H9 (cell line): ENCODE results near the gene PFDN1. TPM values are rescaled to one million over a fixed set of nuclear protein-coding genes. Genes with fewer than 3 reads are reported as not detected.

ENCODE experiments used
- DNase-seq: peaks from one replicate; pipeline ENCODE4 v3.0.0-alpha.2; 2017
- H2AFZ ChIP-seq: one replicate; pipeline ENCODE4 v1.6.1; 2013; ENCODE audit warnings: mild to moderate bottlenecking, low read length, control low read depth, moderate library complexity
- H2AK5ac ChIP-seq: 2 replicates; pipeline ENCODE4 v1.6.1; 2013; ENCODE audit warnings: low read length, control low read depth, mixed read lengths; ENCODE audit not compliant: insufficient read length
- H2BK120ac ChIP-seq: one replicate; pipeline ENCODE4 v1.6.1; 2013; ENCODE audit warnings: low read depth, mild to moderate bottlenecking, low read length, control low read depth, inconsistent platforms; ENCODE audit not compliant: poor library complexity, severe bottlenecking
- H2BK12ac ChIP-seq: 2 replicates; pipeline ENCODE4 v1.6.1; 2013; ENCODE audit warnings: low read length, control low read depth, mixed read lengths, low read depth; ENCODE audit not compliant: insufficient read length
- H2BK15ac ChIP-seq: 2 replicates; pipeline ENCODE4 v1.6.1; 2013; ENCODE audit warnings: low read depth, low read length, control low read depth
- H2BK20ac ChIP-seq: one replicate; pipeline ENCODE4 v1.6.1; 2013; ENCODE audit warnings: low read depth, mild to moderate bottlenecking, low read length, control low read depth, inconsistent platforms; ENCODE audit not compliant: poor library complexity, severe bottlenecking
- H2BK5ac ChIP-seq: 2 replicates; pipeline ENCODE4 v1.6.1; 2013; ENCODE audit warnings: low read length, control low read depth, mixed read lengths; ENCODE audit not compliant: insufficient read length
- H3K14ac ChIP-seq: 2 replicates; pipeline ENCODE4 v1.6.1; 2013; ENCODE audit warnings: low read length, control low read depth; ENCODE audit not compliant: insufficient read depth
- H3K18ac ChIP-seq: 2 replicates; pipeline ENCODE4 v1.6.1; 2013; ENCODE audit warnings: low read depth, mild to moderate bottlenecking, mixed read lengths, low read length, control low read depth; ENCODE audit not compliant: insufficient read length
- H3K23ac ChIP-seq: 2 replicates; pipeline ENCODE4 v1.6.1; 2013; ENCODE audit warnings: low read length, control low read depth, mixed read lengths, low read depth; ENCODE audit not compliant: insufficient read length
- H3K23me2 ChIP-seq: 2 replicates; pipeline ENCODE4 v1.6.1; 2013; ENCODE audit warnings: low read depth, mild to moderate bottlenecking, mixed read lengths, low read length, control low read depth; ENCODE audit not compliant: insufficient read length, poor library complexity, severe bottlenecking
- H3K27ac ChIP-seq: 2 replicates; pipeline ENCODE4 v1.5.1; 2013; ENCODE audit warnings: low read length, control low read depth, mixed read lengths, low read depth; ENCODE audit not compliant: insufficient read length
- H3K27me3 ChIP-seq: 2 replicates; pipeline ENCODE4 v1.6.1; 2013; ENCODE audit warnings: low read length, control low read depth, inconsistent platforms; ENCODE audit not compliant: insufficient read depth
- H3K4ac ChIP-seq: 2 replicates; pipeline ENCODE4 v1.6.1; 2013; ENCODE audit warnings: low read depth, mild to moderate bottlenecking, control low read depth, inconsistent platforms, low read length, moderate library complexity
- H3K4me1 ChIP-seq: 2 replicates; pipeline ENCODE4 v1.6.1; 2013; ENCODE audit warnings: low read length, control low read depth, inconsistent platforms; ENCODE audit not compliant: insufficient read depth
- H3K4me2 ChIP-seq: 2 replicates; pipeline ENCODE4 v1.6.1; 2013; ENCODE audit warnings: low read length, control low read depth, mixed read lengths; ENCODE audit not compliant: insufficient read length, insufficient read depth
- H3K56ac ChIP-seq: 2 replicates; pipeline ENCODE4 v1.6.1; 2013; ENCODE audit warnings: low read depth, mild to moderate bottlenecking, mixed read lengths, low read length, control low read depth; ENCODE audit not compliant: insufficient read length
- H3K79me1 ChIP-seq: 2 replicates; pipeline ENCODE4 v1.6.1; 2013; ENCODE audit warnings: low read depth, mild to moderate bottlenecking, moderate library complexity, low read length, control low read depth, inconsistent platforms; ENCODE audit not compliant: insufficient read depth, poor library complexity, severe bottlenecking
- H3K79me2 ChIP-seq: 2 replicates; pipeline ENCODE4 v1.6.1; 2013; ENCODE audit warnings: low read length, control low read depth, inconsistent platforms; ENCODE audit not compliant: insufficient read depth
- H3K9ac ChIP-seq: 2 replicates; pipeline ENCODE4 v1.6.1; 2013; ENCODE audit warnings: low read length, control low read depth, mixed read lengths; ENCODE audit not compliant: insufficient read length; ENCODE audit errors: extremely low read depth
- H3K9me3 ChIP-seq: one replicate; pipeline ENCODE4 v1.6.1; 2013; ENCODE audit warnings: low read depth, low read length, inconsistent platforms; ENCODE audit not compliant: control insufficient read depth
- H3T11ph ChIP-seq: one replicate; pipeline ENCODE4 v1.6.1; 2013; ENCODE audit warnings: mild to moderate bottlenecking, low read length, control low read depth, inconsistent platforms
- H4K20me1 ChIP-seq: one replicate; pipeline ENCODE4 v1.6.1; 2013; ENCODE audit not compliant: control insufficient read depth, insufficient read length, insufficient read depth
- H4K5ac ChIP-seq: 2 replicates; pipeline ENCODE4 v1.6.1; 2013; ENCODE audit warnings: low read depth, mild to moderate bottlenecking, mixed read lengths, low read length, control low read depth; ENCODE audit not compliant: insufficient read length
- H4K8ac ChIP-seq: replicated peaks from 2 replicates; pipeline ENCODE4 v1.6.1; 2013; ENCODE audit warnings: low read length, control low read depth, mixed read lengths, low read depth; ENCODE audit not compliant: insufficient read length
- H4K91ac ChIP-seq: 2 replicates; pipeline ENCODE4 v1.6.1; 2013; ENCODE audit warnings: low read depth, mild to moderate bottlenecking, moderate library complexity, mixed read lengths, low read length, control low read depth; ENCODE audit not compliant: insufficient read length
- H3K27ac Mint-ChIP-seq, 3 experiments: 2 replicates in 2 of 3; 3 replicates in 1 of 3; pipeline ENCODE4 v1.8.0; 2020 to 2021; ENCODE audit warnings: mixed read lengths in 3 of 3, mild to moderate bottlenecking in 1 of 3, moderate library complexity in 1 of 3
- H3K27me3 Mint-ChIP-seq: 2 replicates; pipeline ENCODE4 v1.8.0; 2021; ENCODE audit warnings: low read depth, mild to moderate bottlenecking, moderate library complexity, mixed read lengths
- H3K36me3 Mint-ChIP-seq, 3 experiments: 2 replicates in 2 of 3; 3 replicates in 1 of 3; pipeline ENCODE4 v1.8.0; 2020 to 2021; ENCODE audit warnings: low read depth in 3 of 3, mixed read lengths in 3 of 3; ENCODE audit not compliant: insufficient read depth in 1 of 3
- H3K4me1 Mint-ChIP-seq, 2 experiments: 2 replicates each; pipeline ENCODE4 v1.8.0; 2020; ENCODE audit warnings: mixed read lengths in 2 of 2
- H3K4me3 Mint-ChIP-seq, 2 experiments: 2 replicates in 1 of 2; 3 replicates in 1 of 2; pipeline ENCODE4 v1.8.0; 2020 to 2021; ENCODE audit warnings: mild to moderate bottlenecking in 2 of 2, mixed read lengths in 2 of 2, moderate library complexity in 1 of 2
- H3K9me3 Mint-ChIP-seq, 2 experiments: 2 replicates in 1 of 2; 3 replicates in 1 of 2; pipeline ENCODE4 v1.8.0; 2020; ENCODE audit warnings: mild to moderate bottlenecking in 2 of 2, mixed read lengths in 2 of 2, moderate library complexity in 1 of 2
- CTCF ChIP-seq: fragments of 200-600 bp; sonication (generic); conservative IDR thresholded peaks from 3 replicates; pipeline ENCODE4 v1.8.0; 2021; ENCODE audit warnings: antibody characterized with exemption, mild to moderate bottlenecking
- WGBS: extraction: QIAGEN DNeasy Blood & Tissue Kit; methylation state at CpG from one replicate; pipeline ENCODE4 v1.1.7; 2013; ENCODE audit warnings: missing lambda C conversion rate, low lambda C conversion rate, mixed read lengths; ENCODE audit not compliant: insufficient read length; ENCODE audit errors: extremely low coverage; 5-methylcytosine and 5-hydroxymethylcytosine counted together
- total RNA-seq: library from RNA; stranded (reverse); gene quantifications from 2 replicates; pipeline ENCODE4 v1.2.1, GENCODE V29; 2021

Gene PFDN1
- total RNA-seq, 1 experiment from 2014 or later = 58.3 TPM

- H2BK12ac ChIP-seq = no peak overlapping the region
- no peaks in the 10 kb centered on the region for H3K79me1 ChIP-seq
- no peak overlapping the region for H2BK15ac ChIP-seq
- H2BK5ac ChIP-seq = no peak overlapping the region
- Mint-ChIP-seq H3K4me1 (peaks cover 10 to 13% of the 10 kb centered on the region in 2 experiments), H3K36me3 (peaks cover 0 to 12% (median 0%) of the 10 kb centered on the region in 3 experiments; a peak in 4 of 7 replicates), H3K27me3 (no peaks in the 10 kb centered on the region), H3K4me3 (no peak overlapping the region), H3K27ac (no peak overlapping the region), H3K9me3 (no peaks in the 10 kb centered on the region)
- no peak overlapping the region for H3K14ac ChIP-seq
- no peaks in the 10 kb centered on the region for H4K20me1 ChIP-seq
- WGBS = no CpG with 5 or more reads among the region's 1 CpG
- H3K4ac ChIP-seq = no peak overlapping the region
- no peaks in the 10 kb centered on the region for H3K79me2 ChIP-seq
- H3K4me2 ChIP-seq = no peak overlapping the region
- H3K27me3 ChIP-seq = no peaks in the 10 kb centered on the region; the same call in 1 of the 2 replicates
- no peaks in the 10 kb centered on the region for H3K9me3 ChIP-seq
- H3K4me1 ChIP-seq = no peaks in the 10 kb centered on the region
- H2BK20ac ChIP-seq = no peak overlapping the region
- H3T11ph ChIP-seq = no peak overlapping the region
- no peak overlapping the region for H2AK5ac ChIP-seq
- no peaks in the 10 kb centered on the region for H3K23me2 ChIP-seq
- no peak overlapping the region for H2BK120ac ChIP-seq
- H3K9ac ChIP-seq = no peak overlapping the region
- no peak for TF ChIP-seq CTCF
- no peak overlapping the region for H3K56ac ChIP-seq
- no peak overlapping the region for H4K5ac ChIP-seq
- no peak overlapping the region for H4K8ac ChIP-seq
- no peak overlapping the region for H4K91ac ChIP-seq
- H2AFZ ChIP-seq = no peak overlapping the region
- H3K27ac ChIP-seq = no peak overlapping the region
- H3K23ac ChIP-seq = no peak overlapping the region
- H3K18ac ChIP-seq = no peak overlapping the region
- DNase-seq = no peak
Measured at GRCh38 chr5:140331638-140332037, 28.7 kb upstream of the PFDN1 start.
